Muscle layer of colon (tissue), 2 donors: ENCODE measurements around the gene TACSTD2.
"Not testable (repeated sequence)": the region's sequence is repeated elsewhere in the genome, so short reads cannot be mapped to it uniquely, and the experiment has no call there.

Experiments used
- H3K27ac ChIP-seq: one replicate; pipeline ENCODE4 v1.7.0; 2013; ENCODE audit warnings: low read depth, mild to moderate bottlenecking, low read length, moderate library complexity
- H3K27me3 ChIP-seq, 2 donors: one replicate each; pipeline ENCODE4 v1.7.0; 2013; ENCODE audit warnings: low read length in 2 of 2, mild to moderate bottlenecking in 2 of 2; ENCODE audit not compliant: insufficient read depth in 2 of 2, control insufficient read depth in 1 of 2
- H3K36me3 ChIP-seq: one replicate; pipeline ENCODE4 v1.7.0; 2013; ENCODE audit warnings: mild to moderate bottlenecking, low read length; ENCODE audit not compliant: insufficient read depth
- H3K4me1 ChIP-seq: one replicate; pipeline ENCODE4 v1.7.0; 2013; ENCODE audit warnings: mild to moderate bottlenecking, low read length; ENCODE audit not compliant: insufficient read depth
- H3K4me3 ChIP-seq, 2 donors: one replicate each; pipeline ENCODE4 v1.7.0; 2013; ENCODE audit warnings: low read length in 2 of 2, low read depth in 1 of 2, mild to moderate bottlenecking in 1 of 2, moderate library complexity in 1 of 2
- H3K9ac ChIP-seq: one replicate; pipeline ENCODE4 v1.7.0; 2013; ENCODE audit warnings: low read length
- H3K9me3 ChIP-seq: one replicate; pipeline ENCODE4 v1.7.0; 2013; ENCODE audit warnings: mild to moderate bottlenecking, low read length
- donor health status: abdominal sarcoma.
- donor health status: Adenocarcinoma of cecum.

TACSTD2 gene

GRCh38 chr1:58576727-58577653 is at the start of gene TACSTD2:
TACSTD2 (minus strand) TSS chr1:58577252; CDS start chr1:58577156, 96 bp downstream.
- Histone ChIP-seq H3K9ac (no peak within 1 kb of the TSS), H3K27me3 (peaks cover 30 to 35% of the 10 kb centered on the region in 2 donors), H3K4me1 (no peaks in the 10 kb centered on the region), H3K9me3 (no peaks in the 10 kb centered on the region), H3K27ac (no peak within 1 kb of the TSS), H3K4me3 (peak within 1 kb of the TSS in 1 of 2 donors; percentile 43), H3K36me3 (no peaks in the 10 kb centered on the region)

- no peaks in the 10 kb centered on the region for H3K27me3 ChIP-seq
- no peaks in the 10 kb centered on the region for H3K9me3 ChIP-seq
- no peak overlapping the region for H3K9ac ChIP-seq
- no peak overlapping the region for H3K4me3 ChIP-seq
- no peaks in the 10 kb centered on the region for H3K36me3 ChIP-seq
- H3K4me1 ChIP-seq: no peaks in the 10 kb centered on the region
- no peak overlapping the region for H3K27ac ChIP-seq
Measured at GRCh38 chr1:58626293-58626692, 49.2 kb upstream of the TACSTD2 start.

- peaks cover 14% of the 10 kb centered on the region for H3K4me1 ChIP-seq
- H3K27me3 ChIP-seq, H3K36me3 ChIP-seq, H3K9ac ChIP-seq, H3K9me3 ChIP-seq, H3K4me3 ChIP-seq, H3K27ac ChIP-seq: not testable (repeated sequence)
Measured at GRCh38 chr1:58623259-58623658, 46.2 kb upstream of the TACSTD2 start.

GRCh38 chr1:58622571-58622970 is 45.5 kb upstream of the TACSTD2 start:
- H3K4me1 ChIP-seq: peaks cover 19% of the 10 kb centered on the region
- H3K27ac ChIP-seq: no peak overlapping the region
- H3K27me3 ChIP-seq: no peaks in the 10 kb centered on the region
- no peaks in the 10 kb centered on the region for H3K36me3 ChIP-seq
- H3K9me3 ChIP-seq: no peaks in the 10 kb centered on the region
- no peak overlapping the region for H3K4me3 ChIP-seq
- no peak overlapping the region for H3K9ac ChIP-seq

GRCh38 chr1:58621391-58621790 is 44.3 kb upstream of the TACSTD2 start:
- H3K4me3 ChIP-seq: no peak overlapping the region
- H3K27ac ChIP-seq: no peak overlapping the region
- H3K9me3 ChIP-seq: no peaks in the 10 kb centered on the region
- H3K27me3 ChIP-seq: no peaks in the 10 kb centered on the region
- no peak overlapping the region for H3K9ac ChIP-seq
- peaks cover 19% of the 10 kb centered on the region for H3K4me1 ChIP-seq
- H3K36me3 ChIP-seq: no peaks in the 10 kb centered on the region

- Histone ChIP-seq H3K27me3 (no peaks in the 10 kb centered on the region), H3K36me3 (no peaks in the 10 kb centered on the region), H3K9ac (no peak overlapping the region), H3K4me3 (no peak overlapping the region), H3K27ac (no peak overlapping the region), H3K4me1 (peaks cover 19% of the 10 kb centered on the region), H3K9me3 (no peaks in the 10 kb centered on the region)
Measured at GRCh38 chr1:58620926-58621325, 43.9 kb upstream of the TACSTD2 start.

GRCh38 chr1:58620259-58620658 is 43.2 kb upstream of the TACSTD2 start:
- no peaks in the 10 kb centered on the region for H3K9me3 ChIP-seq
- H3K4me3 ChIP-seq: no peak overlapping the region
- no peaks in the 10 kb centered on the region for H3K36me3 ChIP-seq
- H3K27ac ChIP-seq: no peak overlapping the region
- no peak overlapping the region for H3K9ac ChIP-seq
- H3K27me3 ChIP-seq: no peaks in the 10 kb centered on the region
- peaks cover 19% of the 10 kb centered on the region for H3K4me1 ChIP-seq

GRCh38 chr1:58619286-58620054 is 42.4 kb upstream of the TACSTD2 start:
- Histone ChIP-seq H3K9ac (no peak overlapping the region), H3K27ac (no peak overlapping the region), H3K9me3 (no peaks in the 10 kb centered on the region), H3K36me3 (no peaks in the 10 kb centered on the region), H3K27me3 (no peaks in the 10 kb centered on the region), H3K4me3 (no peak overlapping the region), H3K4me1 (peaks cover 19% of the 10 kb centered on the region)

GRCh38 chr1:58618303-58618702 is 41.3 kb upstream of the TACSTD2 start:
- no peak overlapping the region for H3K4me3 ChIP-seq

GRCh38 chr1:58611861-58612385 is 34.9 kb upstream of the TACSTD2 start:
- Histone ChIP-seq H3K9me3 (no peaks in the 10 kb centered on the region), H3K4me1 (no peaks in the 10 kb centered on the region), H3K27me3 (no peaks in the 10 kb centered on the region)

More at GRCh38 chr1:58618303-58618702, 41.3 kb upstream of the TACSTD2 start:
- Histone ChIP-seq H3K9me3 (no peaks in the 10 kb centered on the region), H3K36me3 (no peaks in the 10 kb centered on the region), H3K27me3 (no peaks in the 10 kb centered on the region), H3K9ac (no peak overlapping the region), H3K27ac (no peak overlapping the region), H3K4me1 (peaks cover 19% of the 10 kb centered on the region)

GRCh38 chr1:58608945-58609344 is 31.9 kb upstream of the TACSTD2 start:
- no peak overlapping the region for H3K9ac ChIP-seq

More at GRCh38 chr1:58611861-58612385, 34.9 kb upstream of the TACSTD2 start:
- no peak overlapping the region for H3K4me3 ChIP-seq
- H3K9ac ChIP-seq: no peak overlapping the region
- H3K27ac ChIP-seq: no peak overlapping the region
- no peaks in the 10 kb centered on the region for H3K36me3 ChIP-seq

More at GRCh38 chr1:58608945-58609344, 31.9 kb upstream of the TACSTD2 start:
- Histone ChIP-seq H3K9me3 (no peaks in the 10 kb centered on the region), H3K4me3 (no peak overlapping the region), H3K4me1 (no peaks in the 10 kb centered on the region), H3K36me3 (no peaks in the 10 kb centered on the region), H3K27ac (no peak overlapping the region), H3K27me3 (no peaks in the 10 kb centered on the region)
